ENCODE measurements around the gene SULT2B1. TPM values are rescaled to one million over a fixed set of nuclear protein-coding genes. Genes with fewer than 3 reads are reported as not detected.
A peak's percentile ranks its signal among the peaks of the same experiment; 100 is the strongest.

SULT2B1 gene
- total RNA-seq, 2 donors from 2014 or later = 14.6 to 43.0 TPM

DNA sequence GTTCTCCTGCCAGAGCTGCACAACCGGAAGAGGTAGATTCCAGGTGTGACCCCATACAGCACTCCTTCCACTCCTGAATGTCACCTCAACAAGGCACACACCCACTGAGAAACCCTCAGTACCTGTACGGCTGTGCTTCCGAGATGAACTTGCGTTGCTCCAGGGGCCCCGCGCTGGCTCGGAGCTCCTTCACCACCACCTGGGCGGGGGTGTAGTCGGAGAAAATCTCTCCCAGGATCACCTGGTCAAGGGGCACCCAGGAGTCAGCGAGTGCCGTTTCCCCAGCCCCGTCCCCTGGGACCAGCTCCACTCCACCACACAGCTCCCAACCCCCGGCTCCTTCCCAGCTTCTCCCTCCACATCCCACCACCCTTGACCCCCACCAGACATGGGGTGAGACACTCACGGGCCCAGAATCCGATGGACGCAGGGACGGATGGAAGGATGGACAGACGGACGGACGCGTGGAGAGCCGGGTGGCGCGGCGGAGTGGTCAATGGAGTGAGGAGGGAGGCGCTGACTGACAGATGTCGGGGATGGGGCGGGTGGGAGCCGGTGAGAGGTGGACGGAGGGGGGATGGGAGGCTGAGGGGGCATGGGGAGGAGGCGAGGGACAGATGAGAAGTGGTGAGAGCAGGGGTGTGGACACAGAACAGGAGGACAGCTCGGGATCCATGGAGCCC is 43.1 kb upstream of the SULT2B1 start:
- H3K27ac ChIP-seq = no peak overlapping the region
- WGBS = 77% methylated on average over 32 of the region's 32 CpGs

DNA sequence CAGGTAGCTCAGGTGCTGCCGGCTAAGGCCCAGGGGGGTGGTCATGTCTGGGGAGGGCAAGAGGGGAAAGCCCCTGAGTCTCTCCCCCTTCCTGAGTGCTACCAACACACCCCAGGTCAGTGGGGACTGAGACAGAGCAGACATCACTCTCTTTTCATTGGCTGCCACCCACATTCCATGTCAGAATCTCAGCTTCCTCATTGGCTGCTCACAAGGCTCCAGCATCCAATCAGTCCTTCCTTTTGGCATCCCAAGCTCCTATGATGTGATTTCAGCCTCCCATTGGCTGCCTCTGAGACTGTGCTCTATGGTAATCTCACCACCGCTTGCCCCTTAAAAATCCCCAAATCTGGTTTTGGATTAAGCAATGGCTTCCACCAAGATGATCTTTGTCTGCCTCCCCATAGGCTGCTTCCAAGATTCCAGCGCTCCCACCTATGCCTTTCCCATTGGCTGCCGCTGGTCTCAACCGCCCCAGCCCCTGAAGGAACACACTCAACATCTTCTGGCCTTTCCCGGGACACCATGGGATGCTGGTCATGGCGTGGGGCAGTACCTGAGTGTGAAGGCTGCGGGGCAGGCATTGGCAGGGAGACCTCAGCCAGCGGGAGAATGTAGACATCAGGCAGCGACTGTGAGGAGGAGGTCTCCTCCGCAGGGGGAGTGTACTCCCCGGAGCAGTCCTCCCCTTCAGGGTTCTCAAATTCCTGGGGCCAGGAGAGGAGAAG is 42.3 kb upstream of the SULT2B1 start:
- intact Hi-C loops (cut with DNase I) = loop anchor here (5.0 kb wide), 1 partner anchor 78 kb away; no protein-coding TSS in a partner anchor
- no peak overlapping the region for H3K4me3 ChIP-seq
- DNase-seq (ENCODE audit: low spot score) = no peak
- TF ChIP-seq CTCF (IDR thresholded peaks at IDR 0.05) (no peak), POLR2A (IDR thresholded peaks at IDR 0.05) (no peak), POLR2AphosphoS5 (IDR thresholded peaks at IDR 0.05) (no peak)
- no peaks in the 10 kb centered on the region for H3K36me3 ChIP-seq
- no peaks in the 10 kb centered on the region for H3K27me3 ChIP-seq (replicated peaks; ENCODE audit: insufficient read depth)
- H3K4me1 ChIP-seq (replicated peaks) = no peaks in the 10 kb centered on the region
- H3K27ac ChIP-seq = no peak overlapping the region
- 88% methylated on average over 12 of the region's 12 CpGs for WGBS
- H3K9me3 ChIP-seq = no peaks in the 10 kb centered on the region

More for the DNA sequence above, 43.1 kb upstream of the SULT2B1 start:
- Histone ChIP-seq H3K4me1 (replicated peaks) (no peaks in the 10 kb centered on the region), H3K36me3 (no peaks in the 10 kb centered on the region), H3K4me3 (no peak overlapping the region), H3K27me3 (replicated peaks; ENCODE audit: insufficient read depth) (no peaks in the 10 kb centered on the region), H3K9me3 (no peaks in the 10 kb centered on the region)
- intact Hi-C loops (cut with DNase I) = loop anchor here (5.0 kb wide), 1 partner anchor 78 kb away; no protein-coding TSS in a partner anchor
- TF ChIP-seq POLR2A (IDR thresholded peaks at IDR 0.05) = no peak
- no peak for TF ChIP-seq CTCF (IDR thresholded peaks at IDR 0.05)
- TF ChIP-seq POLR2AphosphoS5 (IDR thresholded peaks at IDR 0.05) = no peak
- DNase-seq (ENCODE audit: low spot score) = no peak

DNA sequence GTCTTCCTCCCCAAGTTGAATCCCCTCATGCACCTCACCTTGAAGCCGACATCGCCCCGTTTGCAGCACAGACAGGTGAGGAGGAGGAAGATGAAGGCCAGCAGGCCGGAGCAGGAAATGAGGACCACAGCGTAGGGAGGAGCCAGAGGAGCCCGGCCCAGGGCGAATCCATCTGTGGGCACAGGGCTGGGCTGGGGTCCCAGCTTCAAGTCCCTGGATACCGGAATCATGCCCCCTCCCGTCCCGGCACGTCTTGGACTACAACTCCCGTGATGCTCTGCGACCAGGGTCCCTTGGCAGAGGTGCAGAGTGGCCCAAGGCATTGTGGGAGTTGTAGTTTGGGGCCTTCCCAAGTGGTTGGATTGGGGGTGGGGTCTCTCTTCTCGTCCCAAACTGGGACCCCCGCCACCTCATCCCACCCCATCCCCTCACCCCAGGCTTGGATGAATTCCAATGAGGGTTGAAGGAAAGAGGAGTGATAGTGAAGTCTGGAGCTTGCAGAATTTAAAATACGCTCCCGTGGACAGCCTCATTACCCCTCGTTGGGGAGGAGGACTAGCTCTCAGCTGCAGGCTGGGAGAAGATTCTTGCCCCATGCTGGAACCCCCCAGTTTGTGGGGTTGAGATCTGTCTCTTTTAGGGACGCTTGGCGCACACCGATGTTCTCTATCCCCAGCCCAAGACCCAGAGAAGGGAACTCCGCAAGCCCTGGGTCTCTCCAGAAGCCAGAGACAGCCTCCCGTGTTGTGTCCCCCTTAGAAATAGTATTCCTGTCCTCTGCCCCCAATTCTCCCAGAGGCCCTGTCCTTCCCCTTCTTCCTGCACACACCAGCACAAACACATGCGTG is 41.3 kb upstream of the SULT2B1 start:
- WGBS = 18% methylated on average over 24 of the region's 24 CpGs
- H3K36me3 ChIP-seq = no peaks in the 10 kb centered on the region
- peak; percentile 66 for DNase-seq (ENCODE audit: low spot score)
- intact Hi-C loops (cut with DNase I) = no loop called here
- H3K27ac ChIP-seq = no peak overlapping the region
- no peaks in the 10 kb centered on the region for H3K4me1 ChIP-seq (replicated peaks)
- no peaks in the 10 kb centered on the region for H3K9me3 ChIP-seq
- no peaks in the 10 kb centered on the region for H3K27me3 ChIP-seq (replicated peaks; ENCODE audit: insufficient read depth)
- peak overlapping the region in 1 of 2 donors; percentile 3 for H3K4me3 ChIP-seq
- TF ChIP-seq POLR2AphosphoS5 (IDR thresholded peaks at IDR 0.05) (peak; percentile 76), CTCF (IDR thresholded peaks at IDR 0.05) (no peak), POLR2A (IDR thresholded peaks at IDR 0.05) (no peak)

DNA sequence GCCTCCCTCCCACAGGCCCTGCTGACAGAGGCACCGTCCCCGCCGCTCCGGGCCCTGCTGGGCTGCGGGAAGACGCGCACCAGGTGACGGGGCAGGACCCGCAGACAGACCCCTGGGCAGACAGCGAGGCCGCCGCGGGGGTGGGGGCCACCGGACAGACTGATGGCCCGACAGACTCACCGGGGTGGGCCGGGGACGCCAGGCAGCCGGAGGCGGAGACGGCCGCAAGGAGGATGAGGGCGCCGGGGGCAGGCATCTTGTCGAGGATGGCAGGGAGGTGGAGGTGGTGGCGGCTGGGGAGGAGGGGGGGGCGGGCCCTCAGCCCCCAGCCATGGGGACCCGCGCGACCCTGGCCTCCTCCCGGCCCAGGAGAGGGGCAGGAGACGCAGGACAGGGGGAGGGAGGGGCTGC is 40.6 kb upstream of the SULT2B1 start:
- TF ChIP-seq CTCF (IDR thresholded peaks at IDR 0.05) (no peak), POLR2AphosphoS5 (IDR thresholded peaks at IDR 0.05) (no peak), POLR2A (IDR thresholded peaks at IDR 0.05) (no peak)
- Histone ChIP-seq H3K27ac (no peak overlapping the region), H3K4me1 (replicated peaks) (no peaks in the 10 kb centered on the region), H3K9me3 (no peaks in the 10 kb centered on the region), H3K36me3 (no peaks in the 10 kb centered on the region), H3K4me3 (peak overlapping the region in 1 of 2 donors; percentile 3), H3K27me3 (replicated peaks; ENCODE audit: insufficient read depth) (no peaks in the 10 kb centered on the region)
- intact Hi-C loops (cut with DNase I) = no loop called here
- no peak for DNase-seq (ENCODE audit: low spot score)
- 3% methylated on average over 32 of the region's 32 CpGs for WGBS

All from prostate gland (tissue), 2 donors.